GM12878 (cell line): ENCODE measurements around the gene CRACDL. TPM values are rescaled to one million over a fixed set of nuclear protein-coding genes. Genes with fewer than 3 reads are reported as not detected.

Experiments
- ATAC-seq: fragments of 200-7000 bp; cut with Tn5 transposase; 3 replicates; pipeline ENCODE4 v1.9.1; 2020; ENCODE audit warnings: mild to moderate bottlenecking, moderate library complexity
- BruUV-seq: library from RNA; stranded (reverse); fragments of 400-500 nt; replicated peaks from 2 replicates; lab custom pipeline; 2021; lab: Mats Ljungman, UMichigan
- CTCF ChIA-PET: fragments of 300-600 bp; sonication (Branson Sonifier 250); formaldehyde crosslinking; extraction: SDS; loops from one replicate; lab custom pipeline; 2021; ENCODE audit warnings: inconsistent platforms; lab: Yijun Ruan, JAX
- POLR2A ChIA-PET: fragments of 350-600 bp; formaldehyde crosslinking; extraction: SDS; loops from one replicate; lab custom pipeline; 2021; ENCODE audit warnings: inconsistent platforms; lab: Charles Lee
- RAD21 ChIA-PET: fragments of 300-600 bp; sonication (Branson Sonifier 250); formaldehyde crosslinking; loops from one replicate; lab custom pipeline; 2023; ENCODE audit warnings: antibody characterized with exemption; ENCODE audit not compliant: unreplicated experiment; lab: Charles Lee
- SMC1A ChIA-PET: fragments of 300-600 bp; sonication (Branson Sonifier 250); formaldehyde crosslinking; loops from one replicate; lab custom pipeline; 2023; ENCODE audit not compliant: unreplicated experiment, uncharacterized antibody; lab: Charles Lee
- DNase-seq: peaks from one replicate; pipeline ENCODE4 v3.0.0-alpha.2; 2011; ENCODE audit warnings: low read depth, low spot score
- FAIRE-seq: peaks from 3 replicates; lab custom pipeline; 2011; peaks lifted over from hg19 to GRCh38; lab: Jason Lieb, UNC
- H2AFZ ChIP-seq: 2 replicates; pipeline ENCODE4 v1.6.0; 2011; ENCODE audit warnings: low read depth, low read length, control low read depth; ENCODE audit not compliant: control insufficient read depth
- H3K27ac ChIP-seq: 2 replicates; pipeline ENCODE4 v1.5.1; 2011; ENCODE audit warnings: control low read depth; ENCODE audit not compliant: control insufficient read depth, insufficient read depth
- H3K27me3 ChIP-seq, 2 experiments: replicated peaks in 1 of 2; 2 replicates each; pipeline versions ENCODE4 v1.6.0 to v1.6.1; 2011; ENCODE audit warnings: low read length in 1 of 2; ENCODE audit not compliant: control insufficient read depth in 2 of 2, insufficient read depth in 2 of 2
- H3K36me3 ChIP-seq, 2 experiments: 2 replicates each; pipeline ENCODE4 v1.5.1; 2011; ENCODE audit warnings: low read length in 1 of 2; ENCODE audit not compliant: control insufficient read depth in 2 of 2, insufficient read depth in 2 of 2
- H3K4me1 ChIP-seq: 2 replicates; pipeline ENCODE4 v1.6.1; 2011; ENCODE audit warnings: mild to moderate bottlenecking, low read length, moderate library complexity, mixed read lengths; ENCODE audit not compliant: control insufficient read depth, insufficient read depth
- H3K4me2 ChIP-seq: 2 replicates; pipeline ENCODE4 v1.6.0; 2011; ENCODE audit warnings: control low read depth; ENCODE audit not compliant: control insufficient read depth, insufficient read depth
- H3K4me3 ChIP-seq: fragments of 200-600 bp; sonication (generic); 2 replicates; pipeline ENCODE4 v1.5.1; 2016
- H3K79me2 ChIP-seq: 2 replicates; pipeline ENCODE4 v1.6.0; 2011; ENCODE audit warnings: low read length; ENCODE audit not compliant: control insufficient read depth, insufficient read depth
- H3K9ac ChIP-seq: 2 replicates; pipeline ENCODE4 v1.8.0; 2011; ENCODE audit warnings: low read length, control low read depth, mixed read lengths; ENCODE audit not compliant: control insufficient read depth, insufficient read depth
- H3K9me3 ChIP-seq: replicated peaks from 3 replicates; pipeline ENCODE4 v1.5.1; 2011; ENCODE audit warnings: mild to moderate bottlenecking, low read length; ENCODE audit not compliant: control insufficient read depth, insufficient read depth
- H4K20me1 ChIP-seq: 2 replicates; pipeline ENCODE4 v1.6.0; 2011; ENCODE audit not compliant: control insufficient read depth, insufficient read depth
- BHLHE40 ChIP-seq, 2 experiments: fragments of 450-650 bp in 1 of 2; IDR thresholded peaks; 2 replicates each; pipeline ENCODE4 v1.6.1; 2011 to 2017; ENCODE audit warnings: low read depth in 2 of 2, borderline replicate concordance in 1 of 2, improper control_type of control experiment in 1 of 2, low read length in 1 of 2, mild to moderate bottlenecking in 1 of 2
- ETV6 ChIP-seq, 2 experiments: fragments of 450-650 bp in 1 of 2; IDR thresholded peaks in 1 of 2; conservative IDR thresholded peaks in 1 of 2; 2 replicates each; pipeline ENCODE4 v1.6.1; 2014; ENCODE audit warnings: antibody characterized with exemption in 1 of 2, borderline replicate concordance in 1 of 2, low read depth in 1 of 2, mild to moderate bottlenecking in 1 of 2, moderate library complexity in 1 of 2
- IRF3 ChIP-seq: fragments of 450-650 bp; IDR thresholded peaks from 2 replicates; pipeline ENCODE4 v1.6.1; 2014; ENCODE audit warnings: mild to moderate bottlenecking
- MEF2A ChIP-seq: IDR thresholded peaks from 2 replicates; pipeline ENCODE4 v1.6.1; 2011; ENCODE audit warnings: low read depth, mild to moderate bottlenecking, low read length, moderate library complexity; ENCODE audit not compliant: insufficient read depth
- SIX5 ChIP-seq: IDR thresholded peaks from 2 replicates; pipeline ENCODE4 v1.6.1; 2011; ENCODE audit warnings: mild to moderate bottlenecking, low read depth, low read length, moderate library complexity; ENCODE audit not compliant: severe bottlenecking
- WGBS: methylation state at CpG from one replicate; pipeline ENCODE4 v1.1.6; 2016; ENCODE audit warnings: low lambda C conversion rate; ENCODE audit not compliant: insufficient replicate concordance, insufficient coverage; ENCODE audit errors: missing lambda C conversion rate; 5-methylcytosine and 5-hydroxymethylcytosine counted together
- in situ Hi-C: fragments of 300-500 bp; cut with MboI; formaldehyde crosslinking; loops from 9 replicates; pipeline ENCODE4 v1.14.3; 2018; ENCODE audit warnings: mixed read lengths
- intact Hi-C: fragments of 100-400 bp; cut with micrococcal nuclease; formaldehyde crosslinking; loops from one replicate; pipeline ENCODE4 v1.14.2; 2022; ENCODE audit not compliant: unreplicated experiment
- polyA plus RNA-seq, 11 experiments: library from polyadenylated mRNA; depleted of rRNA in 4 of 11; unstranded in 6 of 11; stranded (reverse) in 5 of 11; fragments of >200 nt; fragmentation: Nextera tagmentation in 4 of 11; fragmentation: Illumina TruSeq in 1 of 11; extraction: Ambion mirVana in 4 of 11; extraction: Trizol in 1 of 11; gene quantifications; 1 replicate in 1 of 11; 2 replicates in 10 of 11; pipeline versions ENCODE4 v1.2.1 to v1.2.3, GENCODE V29; 2011 to 2016; ENCODE audit warnings: inconsistent platforms in 2 of 11, missing spikeins in 2 of 11, low read depth in 1 of 11
- total RNA-seq, 4 experiments: library from RNA; depleted of rRNA in 3 of 4; stranded (reverse); fragments of >200 nt in 3 of 4; fragmentation: Illumina TruSeq in 1 of 4; extraction: Trizol in 1 of 4; gene quantifications; 2 replicates each; pipeline versions ENCODE4 v1.2.1 to v1.2.3, GENCODE V29; 2013 to 2021
- TF ChIP-seq, protein P1 (sequence below): IDR thresholded peaks from 2 replicates; pipeline ENCODE4 v1.6.1; 2011; ENCODE audit warnings: mild to moderate bottlenecking, low read depth, low read length, moderate library complexity; ENCODE audit not compliant: insufficient replicate concordance
- TF ChIP-seq, protein P2 (sequence below): IDR thresholded peaks from 2 replicates; pipeline ENCODE4 v1.6.1; 2012; ENCODE audit warnings: low read depth, low read length, improper control_type of control experiment

CRACDL gene
- total and polyA plus RNA-seq, 10 of the 15 experiments (the other 5 are each of a cell fraction or from before 2014, with no cell fraction given): 0.03 to 0.72 (median 0.14) TPM

DNA sequence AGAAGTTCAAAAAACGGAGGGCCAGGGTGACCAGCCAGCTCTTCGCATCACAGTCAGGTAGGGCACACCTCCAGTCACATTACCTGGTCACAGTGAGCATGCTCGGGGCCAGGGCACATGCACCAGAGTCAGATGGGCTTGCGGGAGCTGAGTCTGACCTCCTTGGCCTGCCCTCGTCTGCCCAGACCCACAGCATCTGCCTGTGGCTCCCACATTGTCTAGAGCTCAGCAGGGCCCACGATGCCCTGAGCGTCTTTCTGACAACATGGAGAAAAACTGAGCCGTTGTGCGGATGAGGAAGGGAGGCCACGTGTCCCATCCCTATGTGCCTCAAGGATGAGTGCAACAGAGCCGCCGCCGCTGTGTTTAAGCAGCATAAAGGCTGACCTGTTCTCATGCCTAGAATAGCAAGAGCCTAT is 37.6 kb downstream of the CRACDL start (continued):
- TF ChIP-seq ETV6 (conservative IDR thresholded peaks at IDR 0.05 in 1 of 2, IDR thresholded peaks at IDR 0.05 in 1 of 2; ENCODE audit: borderline replicate concordance in 1 of 2, low read depth in 1 of 2): no peak
- TF ChIP-seq, protein P1, sequence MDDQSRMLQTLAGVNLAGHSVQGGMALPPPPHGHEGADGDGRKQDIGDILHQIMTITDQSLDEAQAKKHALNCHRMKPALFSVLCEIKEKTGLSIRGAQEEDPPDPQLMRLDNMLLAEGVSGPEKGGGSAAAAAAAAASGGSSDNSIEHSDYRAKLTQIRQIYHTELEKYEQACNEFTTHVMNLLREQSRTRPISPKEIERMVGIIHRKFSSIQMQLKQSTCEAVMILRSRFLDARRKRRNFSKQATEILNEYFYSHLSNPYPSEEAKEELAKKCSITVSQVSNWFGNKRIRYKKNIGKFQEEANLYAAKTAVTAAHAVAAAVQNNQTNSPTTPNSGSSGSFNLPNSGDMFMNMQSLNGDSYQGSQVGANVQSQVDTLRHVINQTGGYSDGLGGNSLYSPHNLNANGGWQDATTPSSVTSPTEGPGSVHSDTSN: no peak

DNA sequence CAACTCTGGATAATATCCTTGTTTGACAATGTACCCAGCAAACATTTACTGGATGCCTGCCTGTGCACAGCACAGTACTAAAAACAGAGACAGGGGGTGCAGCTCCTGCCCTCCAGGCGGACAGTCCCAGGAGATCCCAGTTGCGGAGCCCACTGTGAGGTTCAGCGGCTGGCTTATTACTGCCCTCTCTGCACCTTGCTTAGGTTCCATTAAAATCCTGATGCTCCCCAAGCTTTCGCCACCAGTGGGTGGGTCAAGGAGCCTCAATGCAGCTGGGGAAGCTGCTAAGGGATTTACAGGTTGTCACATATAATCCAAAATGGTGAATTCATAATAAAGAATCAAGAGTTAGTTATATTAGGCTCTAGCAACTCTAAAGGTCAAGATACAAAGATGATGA is 38.3 kb downstream of the CRACDL start:
- TF ChIP-seq BHLHE40 (IDR thresholded peaks at IDR 0.05; ENCODE audit: borderline replicate concordance in 1 of 2, low read depth in 2 of 2, low read length in 1 of 2): no peak
- TF ChIP-seq, protein P2, sequence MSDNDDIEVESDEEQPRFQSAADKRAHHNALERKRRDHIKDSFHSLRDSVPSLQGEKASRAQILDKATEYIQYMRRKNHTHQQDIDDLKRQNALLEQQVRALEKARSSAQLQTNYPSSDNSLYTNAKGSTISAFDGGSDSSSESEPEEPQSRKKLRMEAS: no peak
- no peak for TF ChIP-seq SIX5
- TF ChIP-seq MEF2A: no peak
- TF ChIP-seq IRF3: no peak
- Histone ChIP-seq H3K9me3 (no peaks in the 10 kb centered on the region), H3K4me2 (no peak overlapping the region), H3K27ac (no peak overlapping the region), H3K4me3 (no peak overlapping the region), H3K9ac (no peak overlapping the region), H2AFZ (no peak overlapping the region), H3K79me2 (no peaks in the 10 kb centered on the region), H4K20me1 (no peaks in the 10 kb centered on the region; the same call in 1 of the 2 replicates), H3K27me3 (peaks cover 0 to 2% of the 10 kb centered on the region in 2 experiments; a peak in 2 of 4 replicates), H3K36me3 (no peaks in the 10 kb centered on the region), H3K4me1 (no peaks in the 10 kb centered on the region)
- DNase-seq: no peak
- intact Hi-C loops (no loop called here), in situ Hi-C loops (no loop called here)
- 73% methylated on average over 4 of the region's 4 CpGs for WGBS
- SMC1A ChIA-PET: no interaction called here
- BruUV-seq: no TSS peak
- FAIRE-seq: no peak
- ATAC-seq: no peak
- POLR2A ChIA-PET: no interaction called here
- CTCF ChIA-PET: no interaction called here
- RAD21 ChIA-PET: no interaction called here
